ENCODE results near the gene KIF2B. TPM values are rescaled to one million over a fixed set of nuclear protein-coding genes. Genes with fewer than 3 reads are reported as not detected.

Gene KIF2B, protein sequence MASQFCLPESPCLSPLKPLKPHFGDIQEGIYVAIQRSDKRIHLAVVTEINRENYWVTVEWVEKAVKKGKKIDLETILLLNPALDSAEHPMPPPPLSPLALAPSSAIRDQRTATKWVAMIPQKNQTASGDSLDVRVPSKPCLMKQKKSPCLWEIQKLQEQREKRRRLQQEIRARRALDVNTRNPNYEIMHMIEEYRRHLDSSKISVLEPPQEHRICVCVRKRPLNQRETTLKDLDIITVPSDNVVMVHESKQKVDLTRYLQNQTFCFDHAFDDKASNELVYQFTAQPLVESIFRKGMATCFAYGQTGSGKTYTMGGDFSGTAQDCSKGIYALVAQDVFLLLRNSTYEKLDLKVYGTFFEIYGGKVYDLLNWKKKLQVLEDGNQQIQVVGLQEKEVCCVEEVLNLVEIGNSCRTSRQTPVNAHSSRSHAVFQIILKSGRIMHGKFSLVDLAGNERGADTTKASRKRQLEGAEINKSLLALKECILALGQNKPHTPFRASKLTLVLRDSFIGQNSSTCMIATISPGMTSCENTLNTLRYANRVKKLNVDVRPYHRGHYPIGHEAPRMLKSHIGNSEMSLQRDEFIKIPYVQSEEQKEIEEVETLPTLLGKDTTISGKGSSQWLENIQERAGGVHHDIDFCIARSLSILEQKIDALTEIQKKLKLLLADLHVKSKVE
- not detected in 2 replicates for total RNA-seq

DNA sequence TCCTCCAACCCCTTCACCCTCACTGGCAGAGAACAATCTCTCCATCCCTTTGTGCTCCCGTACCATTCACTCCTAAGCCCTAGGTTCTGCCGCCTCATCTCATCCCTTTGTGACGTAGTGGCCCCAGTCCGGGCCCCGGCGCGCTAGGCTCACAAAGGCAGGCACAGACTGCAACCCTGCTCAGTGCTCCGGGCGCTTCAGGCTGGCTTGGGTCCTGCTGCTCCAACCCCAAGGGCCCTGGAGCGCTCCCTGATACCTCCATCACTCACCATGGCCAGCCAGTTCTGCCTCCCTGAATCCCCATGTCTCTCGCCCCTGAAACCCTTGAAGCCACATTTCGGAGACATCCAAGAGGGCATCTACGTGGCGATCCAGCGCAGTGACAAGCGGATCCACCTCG is at the start of gene KIF2B:
TSS of gene KIF2B (plus strand) at position 164 of the 400 bp plus-strand sequence. CDS start at position 271, 107 bp downstream.

